ENCODE data around the gene CALN1. TPM values are rescaled to one million over a fixed set of nuclear protein-coding genes. Genes with fewer than 3 reads are reported as not detected.

CALN1 gene
- total and polyA plus RNA-seq, 2 experiments from 2014 or later = 7.6 to 14.5 TPM

- TF ChIP-seq STAT1 (IDR thresholded peaks at IDR 0.05; ENCODE audit: unreplicated experiment) = no peak
These were observed 41.3 kb upstream of the CALN1 start (continued) for GRCh38 chr7:72453471-72453870.

DNA sequence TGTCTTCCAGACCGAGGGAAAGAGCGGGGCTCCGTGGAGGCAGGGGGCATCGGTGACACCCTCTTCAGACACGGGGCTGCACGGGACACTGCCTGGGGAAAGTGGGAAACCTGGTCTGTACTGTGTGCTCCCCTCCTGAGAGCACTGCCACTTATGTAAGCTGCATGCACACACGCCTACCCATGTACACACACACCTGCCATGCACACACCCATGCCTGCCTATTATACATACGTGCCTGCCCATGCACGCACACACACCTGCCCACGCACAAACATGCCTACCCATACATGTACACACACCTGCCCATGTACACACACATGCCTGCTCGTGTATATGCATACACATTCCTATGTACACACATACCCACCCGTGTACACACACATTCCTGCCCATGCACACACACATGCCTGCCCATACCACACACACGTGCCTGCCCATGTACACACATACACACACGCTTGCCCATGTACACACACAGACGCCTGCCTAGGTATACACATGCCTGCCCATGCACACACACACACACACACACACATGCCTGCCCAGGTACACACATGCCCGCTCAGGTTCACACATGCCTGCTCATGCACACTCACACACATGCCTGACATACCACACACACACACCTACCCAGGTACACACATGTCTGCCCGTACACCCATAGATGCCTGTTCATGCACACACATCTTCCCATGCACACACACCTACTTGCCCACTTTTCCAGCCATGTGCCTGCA lies 35.5 kb upstream of the CALN1 start:
- DNase-seq (ENCODE audit: low spot score) = no peak
- Histone ChIP-seq H3K79me2 (replicated peaks; ENCODE audit: insufficient read depth) (no peaks in the 10 kb centered on the region), H3K36me3 (ENCODE audit: insufficient read depth) (no peaks in the 10 kb centered on the region), H4K20me1 (replicated peaks; ENCODE audit: insufficient read depth) (no peaks in the 10 kb centered on the region), H2AFZ (peak overlapping the region; percentile 38; the same call in 1 of the 2 replicates), H3K4me1 (ENCODE audit: insufficient read depth) (peaks cover 5% of the 10 kb centered on the region; the same call in 1 of the 2 replicates), H3K27ac (ENCODE audit: low read depth) (no peak overlapping the region), H3K9me2 (ENCODE audit: insufficient read depth) (no peaks in the 10 kb centered on the region), H3K4me3 (no peak overlapping the region), H3F3A (replicated peaks; ENCODE audit: low read depth) (no peaks in the 10 kb centered on the region), H3K4me2 (no peak overlapping the region), H3K27me3 (ENCODE audit: insufficient read depth) (no peaks in the 10 kb centered on the region)
- Mint-ChIP-seq H3K27me3 (ENCODE audit: insufficient read depth, low read depth, poor library complexity) (peaks cover 6% of the 10 kb centered on the region), H3K4me1 (peaks cover 14% of the 10 kb centered on the region; the same call in 2 of the 3 replicates), H3K4me3 (no peak overlapping the region), H3K36me3 (ENCODE audit: low read depth) (no peaks in the 10 kb centered on the region), H3K27ac (no peak overlapping the region), H3K9me3 (peaks cover 8% of the 10 kb centered on the region; the same call in 2 of the 3 replicates)
- TF ChIP-seq EZH2 (IDR thresholded peaks at IDR 0.05; ENCODE audit: low read depth, unreplicated experiment) (no peak), CREB1 (CRISPR knock-in tag; IDR thresholded peaks at IDR 0.05; ENCODE audit: low read depth) (no peak), ZNF114 (CRISPR knock-in tag; IDR thresholded peaks at IDR 0.05) (no peak), JUNB (IDR thresholded peaks at IDR 0.05; ENCODE audit: unreplicated experiment) (no peak)
- TF ChIP-seq, protein P1, sequence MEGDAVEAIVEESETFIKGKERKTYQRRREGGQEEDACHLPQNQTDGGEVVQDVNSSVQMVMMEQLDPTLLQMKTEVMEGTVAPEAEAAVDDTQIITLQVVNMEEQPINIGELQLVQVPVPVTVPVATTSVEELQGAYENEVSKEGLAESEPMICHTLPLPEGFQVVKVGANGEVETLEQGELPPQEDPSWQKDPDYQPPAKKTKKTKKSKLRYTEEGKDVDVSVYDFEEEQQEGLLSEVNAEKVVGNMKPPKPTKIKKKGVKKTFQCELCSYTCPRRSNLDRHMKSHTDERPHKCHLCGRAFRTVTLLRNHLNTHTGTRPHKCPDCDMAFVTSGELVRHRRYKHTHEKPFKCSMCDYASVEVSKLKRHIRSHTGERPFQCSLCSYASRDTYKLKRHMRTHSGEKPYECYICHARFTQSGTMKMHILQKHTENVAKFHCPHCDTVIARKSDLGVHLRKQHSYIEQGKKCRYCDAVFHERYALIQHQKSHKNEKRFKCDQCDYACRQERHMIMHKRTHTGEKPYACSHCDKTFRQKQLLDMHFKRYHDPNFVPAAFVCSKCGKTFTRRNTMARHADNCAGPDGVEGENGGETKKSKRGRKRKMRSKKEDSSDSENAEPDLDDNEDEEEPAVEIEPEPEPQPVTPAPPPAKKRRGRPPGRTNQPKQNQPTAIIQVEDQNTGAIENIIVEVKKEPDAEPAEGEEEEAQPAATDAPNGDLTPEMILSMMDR (conservative IDR thresholded peaks at IDR 0.05; ENCODE audit: low read depth in 2 of 2) = no peak
- ATAC-seq = no peak

GRCh38 chr7:72446591-72447462 lies 34.7 kb upstream of the CALN1 start:
- no peaks in the 10 kb centered on the region for H3K36me3 ChIP-seq (ENCODE audit: insufficient read depth)
- DNase-seq (ENCODE audit: low spot score) = peak; percentile 24
- Mint-ChIP-seq H3K36me3 (ENCODE audit: low read depth) (no peaks in the 10 kb centered on the region), H3K4me1 (peaks cover 14% of the 10 kb centered on the region; the same call in 2 of the 3 replicates), H3K27me3 (ENCODE audit: insufficient read depth, low read depth, poor library complexity) (peaks cover 6% of the 10 kb centered on the region), H3K9me3 (peaks cover 3% of the 10 kb centered on the region; the same call in 2 of the 3 replicates), H3K27ac (no peak overlapping the region), H3K4me3 (no peak overlapping the region)
- H3K27ac ChIP-seq (ENCODE audit: low read depth) = no peak overlapping the region
- no peaks in the 10 kb centered on the region for H3K27me3 ChIP-seq (ENCODE audit: insufficient read depth)
- no peaks in the 10 kb centered on the region for H3K79me2 ChIP-seq (replicated peaks; ENCODE audit: insufficient read depth)
- no peaks in the 10 kb centered on the region for H4K20me1 ChIP-seq (replicated peaks; ENCODE audit: insufficient read depth)
- peak; percentile 50 for ATAC-seq
- H3K9me2 ChIP-seq (ENCODE audit: insufficient read depth) = no peaks in the 10 kb centered on the region
- H3K4me1 ChIP-seq (ENCODE audit: insufficient read depth) = peaks cover 5% of the 10 kb centered on the region; the same call in 1 of the 2 replicates
- H3K4me2 ChIP-seq = 0 out of 2 replicates have a peak overlapping the region, but pooled peaks have one; percentile 14
- H2AFZ ChIP-seq = peak overlapping the region; percentile 38; the same call in 1 of the 2 replicates
- H3K4me3 ChIP-seq = no peak overlapping the region
- no peaks in the 10 kb centered on the region for H3F3A ChIP-seq (replicated peaks; ENCODE audit: low read depth)
- TF ChIP-seq CREB1 (CRISPR knock-in tag; IDR thresholded peaks at IDR 0.05; ENCODE audit: low read depth) = no peak
- no peak for TF ChIP-seq EZH2phosphoT487 (IDR thresholded peaks at IDR 0.05; ENCODE audit: unreplicated experiment)
- TF ChIP-seq, protein P2, sequence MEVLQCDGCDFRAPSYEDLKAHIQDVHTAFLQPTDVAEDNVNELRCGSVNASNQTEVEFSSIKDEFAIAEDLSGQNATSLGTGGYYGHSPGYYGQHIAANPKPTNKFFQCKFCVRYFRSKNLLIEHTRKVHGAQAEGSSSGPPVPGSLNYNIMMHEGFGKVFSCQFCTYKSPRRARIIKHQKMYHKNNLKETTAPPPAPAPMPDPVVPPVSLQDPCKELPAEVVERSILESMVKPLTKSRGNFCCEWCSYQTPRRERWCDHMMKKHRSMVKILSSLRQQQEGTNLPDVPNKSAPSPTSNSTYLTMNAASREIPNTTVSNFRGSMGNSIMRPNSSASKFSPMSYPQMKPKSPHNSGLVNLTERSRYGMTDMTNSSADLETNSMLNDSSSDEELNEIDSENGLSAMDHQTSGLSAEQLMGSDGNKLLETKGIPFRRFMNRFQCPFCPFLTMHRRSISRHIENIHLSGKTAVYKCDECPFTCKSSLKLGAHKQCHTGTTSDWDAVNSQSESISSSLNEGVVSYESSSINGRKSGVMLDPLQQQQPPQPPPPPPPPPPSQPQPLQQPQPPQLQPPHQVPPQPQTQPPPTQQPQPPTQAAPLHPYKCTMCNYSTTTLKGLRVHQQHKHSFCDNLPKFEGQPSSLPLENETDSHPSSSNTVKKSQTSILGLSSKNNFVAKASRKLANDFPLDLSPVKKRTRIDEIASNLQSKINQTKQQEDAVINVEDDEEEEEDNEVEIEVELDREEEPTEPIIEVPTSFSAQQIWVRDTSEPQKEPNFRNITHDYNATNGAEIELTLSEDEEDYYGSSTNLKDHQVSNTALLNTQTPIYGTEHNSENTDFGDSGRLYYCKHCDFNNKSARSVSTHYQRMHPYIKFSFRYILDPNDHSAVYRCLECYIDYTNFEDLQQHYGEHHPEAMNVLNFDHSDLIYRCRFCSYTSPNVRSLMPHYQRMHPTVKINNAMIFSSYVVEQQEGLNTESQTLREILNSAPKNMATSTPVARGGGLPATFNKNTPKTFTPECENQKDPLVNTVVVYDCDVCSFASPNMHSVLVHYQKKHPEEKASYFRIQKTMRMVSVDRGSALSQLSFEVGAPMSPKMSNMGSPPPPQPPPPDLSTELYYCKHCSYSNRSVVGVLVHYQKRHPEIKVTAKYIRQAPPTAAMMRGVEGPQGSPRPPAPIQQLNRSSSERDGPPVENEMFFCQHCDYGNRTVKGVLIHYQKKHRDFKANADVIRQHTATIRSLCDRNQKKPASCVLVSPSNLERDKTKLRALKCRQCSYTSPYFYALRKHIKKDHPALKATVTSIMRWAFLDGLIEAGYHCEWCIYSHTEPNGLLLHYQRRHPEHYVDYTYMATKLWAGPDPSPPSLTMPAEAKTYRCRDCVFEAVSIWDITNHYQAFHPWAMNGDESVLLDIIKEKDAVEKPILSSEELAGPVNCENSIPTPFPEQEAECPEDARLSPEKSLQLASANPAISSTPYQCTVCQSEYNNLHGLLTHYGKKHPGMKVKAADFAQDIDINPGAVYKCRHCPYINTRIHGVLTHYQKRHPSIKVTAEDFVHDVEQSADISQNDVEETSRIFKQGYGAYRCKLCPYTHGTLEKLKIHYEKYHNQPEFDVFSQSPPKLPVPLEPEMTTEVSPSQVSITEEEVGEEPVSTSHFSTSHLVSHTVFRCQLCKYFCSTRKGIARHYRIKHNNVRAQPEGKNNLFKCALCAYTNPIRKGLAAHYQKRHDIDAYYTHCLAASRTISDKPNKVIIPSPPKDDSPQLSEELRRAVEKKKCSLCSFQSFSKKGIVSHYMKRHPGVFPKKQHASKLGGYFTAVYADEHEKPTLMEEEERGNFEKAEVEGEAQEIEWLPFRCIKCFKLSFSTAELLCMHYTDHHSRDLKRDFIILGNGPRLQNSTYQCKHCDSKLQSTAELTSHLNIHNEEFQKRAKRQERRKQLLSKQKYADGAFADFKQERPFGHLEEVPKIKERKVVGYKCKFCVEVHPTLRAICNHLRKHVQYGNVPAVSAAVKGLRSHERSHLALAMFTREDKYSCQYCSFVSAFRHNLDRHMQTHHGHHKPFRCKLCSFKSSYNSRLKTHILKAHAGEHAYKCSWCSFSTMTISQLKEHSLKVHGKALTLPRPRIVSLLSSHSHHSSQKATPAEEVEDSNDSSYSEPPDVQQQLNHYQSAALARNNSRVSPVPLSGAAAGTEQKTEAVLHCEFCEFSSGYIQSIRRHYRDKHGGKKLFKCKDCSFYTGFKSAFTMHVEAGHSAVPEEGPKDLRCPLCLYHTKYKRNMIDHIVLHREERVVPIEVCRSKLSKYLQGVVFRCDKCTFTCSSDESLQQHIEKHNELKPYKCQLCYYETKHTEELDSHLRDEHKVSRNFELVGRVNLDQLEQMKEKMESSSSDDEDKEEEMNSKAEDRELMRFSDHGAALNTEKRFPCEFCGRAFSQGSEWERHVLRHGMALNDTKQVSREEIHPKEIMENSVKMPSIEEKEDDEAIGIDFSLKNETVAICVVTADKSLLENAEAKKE (CRISPR knock-in tag; IDR thresholded peaks at IDR 0.05) = no peak

All from GM23338 (cell line).